SH-SY5Y (cell line): ENCODE measurements around the gene EVPL.

ENCODE experiments used
- GATA2 ChIP-seq: IDR thresholded peaks from 2 replicates; pipeline ENCODE4 v1.6.1; 2011; ENCODE audit warnings: mild to moderate bottlenecking, low read depth, low read length
- GATA3 ChIP-seq: IDR thresholded peaks from 2 replicates; pipeline ENCODE4 v1.6.1; 2011; ENCODE audit warnings: low read depth, mild to moderate bottlenecking, low read length, moderate library complexity

EVPL gene

DNA sequence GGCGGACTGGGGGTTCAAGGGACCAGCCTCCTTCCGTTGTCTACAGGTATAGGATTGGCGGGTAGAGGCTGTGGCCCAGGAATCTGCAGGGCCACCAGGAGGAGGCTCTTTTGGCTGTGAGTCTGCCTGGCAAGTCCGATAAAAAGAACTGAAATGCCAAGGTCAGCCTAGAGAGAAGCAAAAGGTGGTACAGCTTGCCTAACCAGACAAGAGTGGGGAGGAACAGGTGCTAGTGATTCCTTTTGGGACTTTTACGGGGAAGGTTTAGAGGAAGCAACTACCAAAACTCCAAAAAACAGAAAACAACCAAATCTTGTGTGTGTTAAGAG, 5.6 kb upstream of the EVPL start:
- TF ChIP-seq GATA3: no peak
- TF ChIP-seq GATA2: no peak

DNA sequence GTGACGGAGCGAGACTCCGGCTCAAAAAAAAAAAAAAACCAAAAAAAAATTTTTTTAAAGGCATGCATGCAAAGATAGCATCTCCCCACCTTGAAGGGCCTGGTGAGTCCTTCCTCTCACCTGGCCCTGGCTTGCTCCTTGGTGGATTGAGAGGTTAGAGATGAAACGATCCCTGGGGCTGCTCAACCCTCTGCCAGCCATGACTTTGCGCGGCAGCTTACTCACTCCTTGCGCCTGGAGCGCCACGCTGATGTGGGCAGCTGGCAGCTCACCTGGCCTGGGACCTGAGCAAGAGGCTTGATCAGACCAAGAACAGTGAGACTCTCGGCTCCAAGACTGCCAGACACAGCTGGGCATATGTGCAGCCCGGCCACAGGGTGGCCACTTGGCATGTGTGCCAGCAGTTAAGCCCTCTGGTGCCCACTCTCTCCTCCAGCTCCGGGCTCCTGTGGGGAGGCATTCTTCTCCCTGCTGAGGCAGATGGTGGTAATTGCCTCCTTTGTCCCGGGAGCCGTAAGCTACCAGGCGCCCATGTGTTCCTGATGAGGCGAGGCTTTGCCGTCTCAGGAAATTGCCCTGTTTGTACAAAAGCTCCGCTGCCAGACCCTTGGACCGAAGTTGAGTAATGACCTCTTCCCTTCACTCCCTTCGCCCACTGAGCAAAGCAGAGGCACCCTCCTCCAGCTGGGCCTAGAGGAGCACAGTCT, 5.1 kb upstream of the EVPL start:
- TF ChIP-seq GATA2 (no peak), GATA3 (no peak)

DNA sequence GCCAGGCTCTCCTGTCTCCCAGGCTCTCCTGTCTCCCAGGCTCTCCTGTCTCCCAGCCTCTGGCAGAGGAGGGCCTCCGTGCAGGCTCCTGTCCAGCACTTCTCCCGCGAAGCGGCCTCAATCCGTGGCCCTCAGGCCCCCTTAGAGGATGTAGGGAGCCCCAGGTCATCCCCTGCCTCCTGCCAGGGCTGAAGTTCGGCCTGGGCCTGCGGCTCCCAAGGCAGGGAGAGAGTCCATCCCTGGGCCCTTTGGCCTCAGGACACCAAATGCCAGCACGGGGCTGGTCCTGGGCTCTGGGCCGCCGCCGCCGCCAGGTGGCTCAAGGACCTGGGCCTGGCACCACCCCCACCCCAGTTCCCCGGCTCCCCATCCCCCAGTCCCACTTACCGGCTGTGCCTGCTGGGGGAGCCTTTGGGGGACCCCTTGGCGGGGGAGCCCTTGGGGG, 370 bp downstream of the EVPL start:
- no peak for TF ChIP-seq GATA2

DNA sequence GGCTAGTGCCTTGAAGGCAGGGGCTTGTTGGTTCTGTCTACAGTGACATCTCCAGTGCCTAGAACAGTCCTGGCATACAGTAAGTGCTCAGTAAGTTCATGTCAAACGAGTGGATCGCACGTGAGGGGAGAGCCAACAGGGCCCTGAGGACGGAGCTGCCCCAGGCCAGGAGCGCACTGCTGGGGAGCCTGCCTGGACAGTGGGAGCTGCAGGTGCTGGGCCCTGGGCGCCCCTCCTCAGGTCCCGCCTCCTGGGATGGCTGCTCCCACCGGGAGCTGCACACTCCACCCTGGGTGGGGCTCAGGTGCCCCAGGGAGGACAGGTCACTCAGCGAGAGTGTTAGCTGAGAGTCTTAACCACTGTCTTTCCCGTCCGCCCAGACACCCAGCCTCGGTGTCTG, 1.8 kb downstream of the EVPL start:
- TF ChIP-seq GATA2 (no peak), GATA3 (no peak)

DNA sequence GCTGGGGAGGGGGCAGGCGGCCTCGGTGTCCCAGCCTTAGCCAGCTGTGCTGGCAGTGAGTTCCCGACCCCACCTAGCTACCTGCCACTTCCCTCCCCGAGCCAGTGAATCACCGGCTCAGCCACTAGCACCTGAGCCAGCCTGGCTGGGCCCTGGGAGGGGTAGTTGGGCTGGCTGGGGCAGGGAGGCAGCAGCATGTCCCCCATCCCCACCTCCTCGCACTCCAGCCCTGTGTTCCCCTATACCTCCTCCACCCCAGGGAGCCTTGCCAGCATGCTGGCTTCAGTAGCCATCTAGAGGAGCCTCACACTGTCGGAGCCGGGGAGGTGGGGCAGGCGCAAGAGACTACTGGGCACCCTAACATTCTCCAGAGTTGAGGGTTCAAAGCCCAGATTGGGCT, 2.8 kb downstream of the EVPL start:
- TF ChIP-seq GATA2: no peak
- TF ChIP-seq GATA3: no peak

DNA sequence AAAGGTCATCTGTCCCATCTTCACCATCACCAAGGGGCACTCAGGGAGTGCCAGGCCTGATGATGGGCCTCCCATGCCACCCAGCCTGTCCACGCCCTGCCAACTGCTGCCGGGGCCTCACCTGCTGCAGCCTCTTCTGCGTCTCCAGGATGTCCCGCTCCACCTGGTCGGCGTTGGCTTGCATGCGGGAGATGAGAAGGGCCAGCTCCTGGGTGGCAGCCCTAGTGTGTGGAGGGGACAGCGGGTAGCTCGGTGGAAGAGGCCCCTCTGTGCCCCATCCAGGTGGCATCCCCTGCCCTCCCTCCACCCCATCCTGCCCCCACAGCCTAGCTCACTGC, 3.2 kb downstream of the EVPL start:
- TF ChIP-seq GATA3 (no peak), GATA2 (no peak)

DNA sequence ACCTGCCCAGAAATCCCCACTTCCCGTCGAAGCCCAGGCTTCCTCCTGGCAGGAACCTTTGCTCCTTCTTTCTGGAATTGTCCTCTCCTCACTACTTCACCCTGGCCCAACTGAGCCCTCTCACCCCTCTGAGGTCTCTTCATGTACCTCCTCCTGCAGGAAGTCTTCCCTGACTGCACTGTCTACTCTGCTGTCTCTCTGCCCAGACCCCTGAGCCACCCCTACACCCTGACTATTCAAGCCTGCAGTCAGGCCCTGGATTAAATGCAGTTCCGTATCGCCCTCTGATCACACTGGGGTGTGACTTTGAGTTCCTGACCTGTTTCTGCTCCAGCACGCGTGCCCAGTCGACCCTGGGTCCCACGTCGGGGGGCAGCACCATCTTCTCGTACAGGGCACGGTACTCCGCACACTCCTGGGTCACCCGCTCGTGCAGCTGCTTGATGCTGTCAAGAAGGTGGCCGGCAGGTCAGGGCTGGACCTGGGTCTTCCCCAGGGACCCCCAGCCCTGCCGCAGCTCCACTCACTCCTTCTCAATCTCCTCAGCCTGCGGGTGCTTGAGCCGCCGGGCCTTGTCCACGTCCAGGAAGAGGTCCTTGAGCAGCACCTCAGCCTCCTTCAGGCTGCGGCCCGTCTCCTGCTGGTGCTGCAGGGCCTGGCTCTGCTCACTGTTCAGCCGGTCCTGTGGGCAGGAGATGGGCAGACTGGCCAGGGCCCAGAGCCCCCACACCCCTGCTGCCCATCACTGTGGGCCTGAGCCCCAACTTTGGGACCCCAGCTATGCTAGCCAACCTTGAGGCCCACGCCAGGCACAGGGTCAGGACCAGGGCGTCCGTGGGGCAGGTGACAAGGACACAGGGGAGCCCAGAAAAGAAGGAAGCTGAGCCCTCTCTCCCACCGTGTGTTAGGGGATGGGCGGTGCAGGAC, 3.9 kb downstream of the EVPL start:
- no peak for TF ChIP-seq GATA2
- no peak for TF ChIP-seq GATA3

DNA sequence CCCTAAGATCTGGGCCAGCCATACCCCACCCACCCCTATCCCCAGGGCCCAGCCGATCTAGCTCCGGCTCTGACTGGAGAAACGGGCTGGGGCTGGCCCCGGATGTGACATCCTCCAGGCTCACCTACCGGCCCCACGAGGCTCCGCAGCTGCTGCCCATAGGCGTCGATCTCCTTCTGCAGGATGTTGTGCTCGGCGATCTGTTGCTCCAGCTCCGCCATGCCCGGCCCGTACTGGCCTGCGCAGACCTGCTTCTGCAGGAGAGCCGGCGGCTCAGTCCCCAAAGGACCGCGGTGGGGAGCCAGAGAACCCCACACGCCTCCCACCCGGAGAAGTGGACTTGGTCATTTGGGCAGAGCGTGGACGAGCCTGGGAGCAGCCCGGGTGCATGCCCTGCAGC, 4.8 kb downstream of the EVPL start:
- TF ChIP-seq GATA2: no peak
- TF ChIP-seq GATA3: no peak

DNA sequence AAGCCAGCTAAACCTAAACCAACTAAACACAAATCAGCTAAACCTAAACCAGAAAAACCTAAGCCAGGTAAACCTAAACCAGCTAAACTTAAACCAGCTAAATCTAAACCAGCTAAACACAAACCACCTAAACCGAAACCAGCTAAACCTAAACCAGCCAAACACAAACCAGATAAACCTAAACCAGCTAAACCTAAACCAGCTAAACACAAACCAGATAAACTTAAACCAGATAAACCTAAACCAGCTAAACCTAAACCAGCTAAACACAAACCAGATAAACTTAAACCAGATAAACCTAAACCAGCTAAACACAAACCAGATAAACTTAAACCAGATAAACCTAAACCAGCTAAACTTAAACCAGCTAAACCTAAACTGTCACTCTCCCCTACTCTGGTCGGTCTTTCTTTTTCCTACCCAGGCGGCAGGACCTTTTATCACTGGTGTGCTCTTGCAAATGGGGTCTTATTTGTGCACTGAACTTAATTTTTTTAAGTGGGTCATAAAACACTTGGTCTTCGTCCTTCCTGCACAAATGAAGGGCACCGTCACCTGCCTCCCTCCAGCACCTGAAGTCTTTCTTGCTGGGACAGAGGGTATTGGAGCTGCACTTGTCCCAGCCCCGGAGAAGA, 7.2 kb downstream of the EVPL start:
- TF ChIP-seq GATA3: no peak
- no peak for TF ChIP-seq GATA2

DNA sequence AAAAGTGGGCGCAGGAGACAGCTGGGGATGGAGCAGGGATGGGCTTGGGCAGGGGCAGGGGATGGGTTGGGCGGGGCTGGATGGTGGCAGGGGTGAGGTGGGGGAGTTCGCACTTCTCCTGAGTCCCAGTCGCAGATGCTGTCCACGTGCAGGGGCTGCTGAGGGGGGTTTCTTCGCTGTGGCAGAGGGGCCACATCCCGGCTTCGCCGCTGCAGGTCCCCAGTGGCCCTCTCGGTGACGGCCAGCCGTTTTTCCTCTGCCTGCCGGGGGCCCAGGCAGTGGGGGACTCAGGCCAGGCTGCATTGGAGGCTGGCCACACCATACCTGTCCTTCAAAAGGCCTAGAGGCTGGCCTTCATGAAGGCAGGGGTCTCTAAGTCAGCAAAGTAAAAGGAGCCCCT, 8.3 kb downstream of the EVPL start:
- TF ChIP-seq GATA3 (no peak), GATA2 (no peak)

DNA sequence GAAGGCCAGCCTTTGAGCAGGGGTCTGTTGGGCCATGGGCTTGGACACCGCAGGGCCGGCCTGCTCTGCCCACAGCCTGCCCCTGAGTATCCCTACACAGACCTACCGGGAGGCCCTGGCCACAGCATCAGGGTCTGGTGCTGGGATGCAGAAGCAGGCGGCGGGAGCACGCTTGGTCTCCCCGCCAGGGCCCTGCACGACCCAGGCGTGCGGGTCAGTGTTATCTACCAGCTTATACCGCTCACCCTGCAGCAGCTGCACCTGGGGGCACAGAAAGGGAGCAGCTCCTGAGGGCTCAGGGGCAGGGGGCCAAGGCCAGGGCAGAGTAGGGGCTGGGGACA, 8.8 kb downstream of the EVPL start:
- TF ChIP-seq GATA3: no peak
- no peak for TF ChIP-seq GATA2

DNA sequence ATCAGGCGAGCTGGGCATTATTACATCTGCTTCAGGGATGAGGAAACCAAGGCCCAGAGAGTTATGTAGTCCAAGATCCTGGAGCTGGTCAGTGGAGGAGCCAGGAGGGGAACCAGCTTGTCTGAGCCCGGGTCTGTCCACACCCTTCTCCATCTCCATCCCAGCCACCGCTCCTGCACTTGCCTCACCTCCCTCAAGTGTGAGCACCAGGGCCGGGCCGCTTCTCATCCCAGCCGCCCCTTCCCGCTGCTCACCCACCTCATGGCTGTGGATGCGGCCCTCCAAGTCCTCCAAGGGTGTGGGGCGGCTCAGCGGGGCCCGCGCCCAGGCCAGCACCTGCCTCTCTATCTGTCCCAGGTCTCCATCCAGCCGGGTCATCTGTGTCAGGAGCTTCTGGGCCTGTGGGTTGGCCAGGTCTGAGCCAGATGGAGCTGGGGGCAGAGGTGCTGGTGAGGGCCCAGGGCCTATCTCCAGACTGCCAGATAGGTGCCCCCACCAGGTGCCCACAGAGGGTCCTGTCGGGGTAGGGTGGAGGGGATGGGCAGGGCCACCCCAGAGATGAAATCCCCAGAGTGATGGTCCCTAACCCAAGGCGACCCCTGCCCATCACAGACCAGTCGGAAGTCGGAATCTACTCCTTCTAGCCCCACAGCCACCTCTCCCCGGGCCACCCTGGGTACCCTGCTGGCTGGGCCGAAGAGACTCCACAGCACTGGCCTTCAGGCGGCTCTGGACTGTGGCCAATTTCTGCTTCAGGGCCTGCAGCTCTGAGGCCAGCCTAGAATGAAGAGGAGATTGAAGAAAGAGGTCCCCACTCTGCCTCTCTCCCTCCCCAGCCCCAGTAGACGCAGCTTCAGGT, 9.4 kb downstream of the EVPL start:
- TF ChIP-seq GATA3 (no peak), GATA2 (no peak)

DNA sequence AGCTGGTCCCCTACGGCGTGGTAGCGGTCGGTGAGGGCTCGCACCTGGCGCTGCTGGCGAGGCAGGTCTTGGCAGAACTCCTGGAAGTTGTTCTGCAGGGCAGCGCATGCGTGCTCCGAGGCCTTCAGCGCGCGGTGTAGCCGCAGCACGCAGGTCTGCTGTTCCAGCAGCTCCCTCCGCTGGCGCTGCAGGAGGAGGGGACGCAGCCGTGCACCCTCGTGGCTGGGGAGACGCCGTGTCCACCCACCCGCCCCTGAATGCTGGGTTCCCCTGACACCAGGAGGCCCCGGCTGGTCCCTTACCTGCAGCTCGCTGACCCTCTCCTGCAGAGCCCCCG, 12.2 kb downstream of the EVPL start:
- TF ChIP-seq GATA3 (no peak), GATA2 (no peak)

DNA sequence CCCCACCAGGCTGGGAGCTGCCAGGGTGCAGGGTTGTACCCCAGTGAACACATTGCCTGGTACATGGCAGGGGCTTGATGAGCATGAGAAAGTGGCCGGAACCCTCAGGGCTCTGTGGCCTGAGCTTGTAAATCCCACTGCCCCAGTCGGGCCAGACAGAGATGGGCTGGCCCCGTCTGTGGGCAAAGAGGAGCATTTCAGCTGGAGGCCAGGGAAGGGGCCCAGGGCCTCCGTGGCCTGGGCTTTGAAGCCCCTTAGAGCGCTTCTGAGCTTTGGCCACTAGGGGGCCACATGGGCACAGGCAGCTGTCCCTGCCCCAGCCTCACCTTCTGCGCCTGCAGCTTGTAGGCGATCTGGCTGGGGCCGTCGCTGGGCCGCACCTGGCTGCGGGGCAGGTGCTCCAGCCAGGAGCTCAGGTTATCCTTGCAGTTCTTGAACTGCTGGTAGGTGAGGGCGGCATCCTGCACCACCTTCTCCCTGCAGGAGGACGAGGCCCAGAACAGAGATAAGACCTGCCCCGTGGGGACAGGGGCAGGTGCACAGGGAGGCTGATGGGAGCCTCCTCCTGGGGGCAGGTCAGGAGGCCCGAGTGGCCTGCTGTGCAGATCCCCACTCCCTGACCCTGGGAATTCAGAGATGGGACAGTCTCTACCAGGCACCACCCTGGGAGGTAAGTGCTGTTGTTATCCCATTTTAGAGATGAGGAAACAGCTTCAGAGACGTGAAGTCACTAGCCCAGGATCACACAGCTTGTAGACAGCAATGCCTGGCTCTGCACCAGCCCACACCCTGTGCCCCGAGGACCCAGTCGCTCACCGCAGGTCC, 12.8 kb downstream of the EVPL start:
- TF ChIP-seq GATA2 (peak; percentile 38; the same call in 1 of the 2 replicates), GATA3 (no peak)
